CD4-positive, alpha-beta T cell (primary cell): ENCODE data around the gene VIPR1. TPM values are rescaled to one million over a fixed set of nuclear protein-coding genes. Genes with fewer than 3 reads are reported as not detected.
A peak's percentile ranks its signal among the peaks of the same experiment; 100 is the strongest.

Experiments
- ATAC-seq: fragments of 200-7000 bp; cut with Tn5 transposase; one replicate; pipeline ENCODE4 v1.10.0; 2022; ENCODE audit warnings: mild to moderate bottlenecking; ENCODE audit not compliant: poor library complexity
- CTCF ChIA-PET: fragments of 350-600 bp; sonication (Branson Sonifier 250); formaldehyde crosslinking; loops from one replicate; lab custom pipeline; 2021; ENCODE audit warnings: antibody characterized with exemption, inconsistent platforms; lab: Charles Lee
- POLR2A ChIA-PET: fragments of 350-600 bp; sonication (Branson Sonifier 250); formaldehyde crosslinking; loops from one replicate; lab custom pipeline; 2021; ENCODE audit warnings: antibody characterized with exemption, inconsistent platforms; lab: Charles Lee
- DNase-seq, 14 experiments: peaks; one replicate each; pipeline ENCODE4 v3.0.0-alpha.2; 2013 to 2020; ENCODE audit warnings: mixed read lengths in 2 of 14
- H3K27ac ChIP-seq, 2 donors: one replicate each; pipeline versions ENCODE4 v1.5.1 to v1.7.0; 2013; ENCODE audit warnings: low read length in 2 of 2, low read depth in 1 of 2, mild to moderate bottlenecking in 1 of 2
- H3K27me3 ChIP-seq, 2 experiments: 1 replicate in 1 of 2; 2 replicates in 1 of 2; pipeline versions ENCODE4 v1.6.1 to v1.7.0; 2013; ENCODE audit warnings: low read length in 2 of 2, control low read depth in 1 of 2, mild to moderate bottlenecking in 1 of 2, moderate library complexity in 1 of 2; ENCODE audit not compliant: insufficient read depth in 2 of 2, control insufficient read depth in 1 of 2
- H3K36me3 ChIP-seq: one replicate; pipeline ENCODE4 v1.6.1; 2013; ENCODE audit warnings: low read length, control low read depth; ENCODE audit not compliant: insufficient read depth
- H3K4me1 ChIP-seq: one replicate; pipeline ENCODE4 v1.6.1; 2013; ENCODE audit warnings: low read length, control low read depth; ENCODE audit not compliant: insufficient read depth
- H3K4me3 ChIP-seq: one replicate; pipeline ENCODE4 v1.5.1; 2013; ENCODE audit warnings: mild to moderate bottlenecking, low read length, moderate library complexity
- H3K9me3 ChIP-seq, 2 experiments: 1 replicate in 1 of 2; 2 replicates in 1 of 2; pipeline versions ENCODE4 v1.6.1 to v1.7.0; 2013; ENCODE audit warnings: low read length in 2 of 2, mild to moderate bottlenecking in 2 of 2, control low read depth in 1 of 2, moderate library complexity in 1 of 2; ENCODE audit not compliant: control insufficient read depth in 1 of 2, insufficient read depth in 1 of 2
- H3K27ac Mint-ChIP-seq: one replicate; pipeline ENCODE4 v1.8.0; 2020; ENCODE audit warnings: mixed read lengths
- H3K27me3 Mint-ChIP-seq: one replicate; pipeline ENCODE4 v1.8.0; 2021; ENCODE audit warnings: mixed read lengths
- H3K36me3 Mint-ChIP-seq: one replicate; pipeline ENCODE4 v1.8.0; 2021; ENCODE audit warnings: low read depth, mixed read lengths
- H3K4me1 Mint-ChIP-seq: one replicate; pipeline ENCODE4 v1.8.0; 2021; ENCODE audit warnings: low read depth, mixed read lengths
- H3K4me3 Mint-ChIP-seq: one replicate; pipeline ENCODE4 v1.8.0; 2020; ENCODE audit warnings: mild to moderate bottlenecking, mixed read lengths
- H3K9me3 Mint-ChIP-seq: one replicate; pipeline ENCODE4 v1.8.0; 2020; ENCODE audit warnings: mixed read lengths
- intact Hi-C, 2 experiments: fragments of 100-400 bp; cut with DNase I in 1 of 2; cut with micrococcal nuclease in 1 of 2; formaldehyde crosslinking; loops; one replicate each; pipeline versions ENCODE4 v1.15.1 to v1.9.0; 2023 to 2025; cut with DNase I, micrococcal nuclease
- total RNA-seq, 174 experiments: library from RNA in 2 of 174; stranded (reverse) in 2 of 174; gene quantifications; one replicate each; pipeline ENCODE4 v1.2.3 and lab custom pipeline; 2021 to 2026
- TF ChIP-seq, protein P1 (sequence below): fragments of 200-600 bp; IDR thresholded peaks from one replicate; pipeline ENCODE4 v1.8.0; 2022; ENCODE audit warnings: antibody characterized with exemption, mild to moderate bottlenecking

VIPR1 gene
- total RNA-seq, 2 experiments from 2014 or later: 66.8 to 67.6 TPM

DNA sequence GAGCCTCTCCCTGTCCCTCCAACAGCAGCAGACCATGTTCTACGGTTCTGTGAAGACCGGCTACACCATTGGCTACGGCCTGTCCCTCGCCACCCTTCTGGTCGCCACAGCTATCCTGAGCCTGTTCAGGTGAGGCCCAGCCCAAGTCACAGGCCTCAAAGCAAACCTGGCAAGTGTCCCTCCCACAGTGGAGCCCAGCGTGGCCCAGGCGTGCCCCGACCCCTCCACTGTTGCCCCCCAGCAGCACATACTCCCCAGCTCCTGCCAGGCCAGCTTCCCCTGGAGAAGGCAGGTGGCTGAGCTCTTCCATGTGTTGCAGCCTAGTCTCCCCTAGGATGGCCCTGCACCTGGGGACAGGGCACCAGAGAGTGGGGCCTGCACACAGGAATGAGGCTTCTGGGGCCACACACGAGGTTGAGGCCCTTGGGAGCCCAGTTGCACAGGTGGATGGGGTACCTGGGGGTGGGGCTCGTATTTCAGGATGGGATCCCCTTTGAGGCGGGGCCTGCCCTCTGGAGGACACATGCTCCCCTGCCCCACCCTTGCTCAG, 25.0 kb downstream of the VIPR1 start:
- no peak for ATAC-seq
- intact Hi-C loops: no loop called here

DNA sequence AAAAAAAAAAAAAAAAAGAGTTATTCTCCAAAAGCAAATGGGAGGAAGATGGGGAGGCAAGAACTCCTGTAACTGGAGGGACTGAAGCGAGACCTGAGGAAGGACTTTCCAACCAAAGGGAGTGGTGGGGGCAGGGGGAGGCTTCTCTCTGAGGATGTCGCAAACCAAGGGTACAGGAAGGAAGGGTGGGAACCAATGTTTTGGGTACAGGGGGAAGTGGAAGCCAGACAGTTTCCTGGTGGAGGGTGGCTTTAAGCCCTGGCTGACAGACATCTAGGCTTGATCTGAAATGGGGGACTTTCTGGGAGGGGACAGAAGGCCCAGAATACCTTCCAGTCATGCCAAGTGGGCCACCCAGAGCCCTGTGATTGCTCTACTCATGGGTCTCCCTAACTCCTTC, 27.0 kb downstream of the VIPR1 start:
- H3K27ac Mint-ChIP-seq: peak overlapping the region; percentile 88
- POLR2A ChIA-PET: interaction anchor here (0.9 to 1.2 kb wide), 3 partner anchors 10 to 27 kb away, joined by 3 read pairs; partner anchors contain the start of gene VIPR1
- DNase-seq (peak in 7 of 14 experiments; percentile 18 to 74 (median 43)), ATAC-seq (peak; percentile 56)
- peak overlapping the region; percentile 69 for H3K4me3 Mint-ChIP-seq
- intact Hi-C loops: no loop called here
- H3K4me1 Mint-ChIP-seq: peaks cover 90% of the 10 kb centered on the region
- Histone ChIP-seq H3K27me3 (no peaks in the 10 kb centered on the region), H3K36me3 (peaks cover 15% of the 10 kb centered on the region), H3K4me3 (peak overlapping the region; percentile 29), H3K4me1 (peaks cover 97% of the 10 kb centered on the region), H3K27ac (peak overlapping the region; percentile 64 to 75), H3K9me3 (no peaks in the 10 kb centered on the region)
- H3K9me3 Mint-ChIP-seq: no peaks in the 10 kb centered on the region
- TF ChIP-seq, protein P1, sequence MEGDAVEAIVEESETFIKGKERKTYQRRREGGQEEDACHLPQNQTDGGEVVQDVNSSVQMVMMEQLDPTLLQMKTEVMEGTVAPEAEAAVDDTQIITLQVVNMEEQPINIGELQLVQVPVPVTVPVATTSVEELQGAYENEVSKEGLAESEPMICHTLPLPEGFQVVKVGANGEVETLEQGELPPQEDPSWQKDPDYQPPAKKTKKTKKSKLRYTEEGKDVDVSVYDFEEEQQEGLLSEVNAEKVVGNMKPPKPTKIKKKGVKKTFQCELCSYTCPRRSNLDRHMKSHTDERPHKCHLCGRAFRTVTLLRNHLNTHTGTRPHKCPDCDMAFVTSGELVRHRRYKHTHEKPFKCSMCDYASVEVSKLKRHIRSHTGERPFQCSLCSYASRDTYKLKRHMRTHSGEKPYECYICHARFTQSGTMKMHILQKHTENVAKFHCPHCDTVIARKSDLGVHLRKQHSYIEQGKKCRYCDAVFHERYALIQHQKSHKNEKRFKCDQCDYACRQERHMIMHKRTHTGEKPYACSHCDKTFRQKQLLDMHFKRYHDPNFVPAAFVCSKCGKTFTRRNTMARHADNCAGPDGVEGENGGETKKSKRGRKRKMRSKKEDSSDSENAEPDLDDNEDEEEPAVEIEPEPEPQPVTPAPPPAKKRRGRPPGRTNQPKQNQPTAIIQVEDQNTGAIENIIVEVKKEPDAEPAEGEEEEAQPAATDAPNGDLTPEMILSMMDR: no peak
- CTCF ChIA-PET: interaction anchor here (0.7 to 0.9 kb wide), 2 partner anchors 10 to 18 kb away, joined by 3 read pairs; no protein-coding TSS in a partner anchor
- no peaks in the 10 kb centered on the region for H3K27me3 Mint-ChIP-seq
- H3K36me3 Mint-ChIP-seq: peaks cover 73% of the 10 kb centered on the region

More for the DNA sequence above, 25.0 kb downstream of the VIPR1 start:
- H3K36me3 Mint-ChIP-seq: peaks cover 70% of the 10 kb centered on the region
- H3K27me3 Mint-ChIP-seq: no peaks in the 10 kb centered on the region
- peak overlapping the region; percentile 55 to 73 for H3K27ac ChIP-seq
- H3K4me1 ChIP-seq: peaks cover 84% of the 10 kb centered on the region
- H3K36me3 ChIP-seq: peaks cover 20% of the 10 kb centered on the region
- H3K9me3 ChIP-seq: no peaks in the 10 kb centered on the region
- H3K27ac Mint-ChIP-seq: peak overlapping the region; percentile 88
- H3K4me1 Mint-ChIP-seq: peaks cover 73% of the 10 kb centered on the region
- no peaks in the 10 kb centered on the region for H3K9me3 Mint-ChIP-seq
- ChIA-PET POLR2A (interaction anchor here (2.3 kb wide), 1 partner anchor 25 kb away, joined by 14 read pairs; the partner anchor contains the start of gene VIPR1), CTCF (interaction anchor here (1.4 to 2.8 kb wide), 2 partner anchors 8 to 26 kb away, joined by 3 to 13 read pairs; partner anchors contain the start of gene VIPR1)
- no peaks in the 10 kb centered on the region for H3K27me3 ChIP-seq
- TF ChIP-seq, protein P1: no peak
- no peak for DNase-seq
- H3K4me3 Mint-ChIP-seq: peak overlapping the region; percentile 82
- H3K4me3 ChIP-seq: no peak overlapping the region

DNA sequence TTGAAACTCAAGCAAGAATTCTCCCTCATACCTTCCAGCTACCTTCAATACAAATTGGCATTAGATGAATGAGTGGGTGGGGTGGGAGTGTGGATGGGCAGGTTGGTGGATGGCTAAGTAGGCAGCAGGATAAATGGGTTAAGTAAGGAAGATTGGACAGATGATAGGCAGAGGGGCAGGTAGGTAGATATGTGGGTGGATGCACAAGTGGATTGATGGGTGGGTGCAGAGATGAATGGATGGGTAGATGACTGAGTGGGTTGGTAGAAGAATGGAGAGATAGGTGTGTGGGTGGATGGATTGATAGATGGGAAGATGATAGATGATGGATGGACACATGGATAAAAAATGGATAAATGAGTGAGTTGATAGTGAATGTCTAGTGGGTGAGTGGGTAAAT, 27.6 kb downstream of the VIPR1 start:
- POLR2A ChIA-PET: interaction anchor here (0.9 kb wide), 1 partner anchor 28 kb away, joined by 3 read pairs; the partner anchor contains the start of gene VIPR1

More for the DNA sequence above, 27.6 kb downstream of the VIPR1 start:
- Mint-ChIP-seq H3K9me3 (no peaks in the 10 kb centered on the region), H3K36me3 (peaks cover 73% of the 10 kb centered on the region), H3K4me1 (peaks cover 90% of the 10 kb centered on the region), H3K4me3 (peak overlapping the region; percentile 69), H3K27me3 (no peaks in the 10 kb centered on the region), H3K27ac (peak overlapping the region; percentile 88)
- intact Hi-C loops: no loop called here
- no peak for ATAC-seq
- CTCF ChIA-PET: interaction anchor here (0.7 kb wide), 1 partner anchor 11 kb away, joined by 3 read pairs; no protein-coding TSS in a partner anchor
- TF ChIP-seq, protein P1: no peak
- H3K9me3 ChIP-seq: no peaks in the 10 kb centered on the region
- no peaks in the 10 kb centered on the region for H3K27me3 ChIP-seq
- no peak for DNase-seq
- peaks cover 15% of the 10 kb centered on the region for H3K36me3 ChIP-seq
- H3K27ac ChIP-seq: peak overlapping the region; percentile 64 to 75
- peak overlapping the region; percentile 29 for H3K4me3 ChIP-seq
- peaks cover 94% of the 10 kb centered on the region for H3K4me1 ChIP-seq
